GOT3 (cell line): ENCODE measurements around the gene PGBD2.
"Not testable (repeated sequence)": the region's sequence is repeated elsewhere in the genome, so short reads cannot be mapped to it uniquely, and the experiment has no call there.

Experiments used
- DNase-seq: peaks from one replicate; lab custom pipeline; 2025; ENCODE audit warnings: mixed read lengths; lab: John Stamatoyannopoulos, UW

PGBD2 gene, protein sequence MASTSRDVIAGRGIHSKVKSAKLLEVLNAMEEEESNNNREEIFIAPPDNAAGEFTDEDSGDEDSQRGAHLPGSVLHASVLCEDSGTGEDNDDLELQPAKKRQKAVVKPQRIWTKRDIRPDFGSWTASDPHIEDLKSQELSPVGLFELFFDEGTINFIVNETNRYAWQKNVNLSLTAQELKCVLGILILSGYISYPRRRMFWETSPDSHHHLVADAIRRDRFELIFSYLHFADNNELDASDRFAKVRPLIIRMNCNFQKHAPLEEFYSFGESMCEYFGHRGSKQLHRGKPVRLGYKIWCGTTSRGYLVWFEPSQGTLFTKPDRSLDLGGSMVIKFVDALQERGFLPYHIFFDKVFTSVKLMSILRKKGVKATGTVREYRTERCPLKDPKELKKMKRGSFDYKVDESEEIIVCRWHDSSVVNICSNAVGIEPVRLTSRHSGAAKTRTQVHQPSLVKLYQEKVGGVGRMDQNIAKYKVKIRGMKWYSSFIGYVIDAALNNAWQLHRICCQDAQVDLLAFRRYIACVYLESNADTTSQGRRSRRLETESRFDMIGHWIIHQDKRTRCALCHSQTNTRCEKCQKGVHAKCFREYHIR

DNA sequence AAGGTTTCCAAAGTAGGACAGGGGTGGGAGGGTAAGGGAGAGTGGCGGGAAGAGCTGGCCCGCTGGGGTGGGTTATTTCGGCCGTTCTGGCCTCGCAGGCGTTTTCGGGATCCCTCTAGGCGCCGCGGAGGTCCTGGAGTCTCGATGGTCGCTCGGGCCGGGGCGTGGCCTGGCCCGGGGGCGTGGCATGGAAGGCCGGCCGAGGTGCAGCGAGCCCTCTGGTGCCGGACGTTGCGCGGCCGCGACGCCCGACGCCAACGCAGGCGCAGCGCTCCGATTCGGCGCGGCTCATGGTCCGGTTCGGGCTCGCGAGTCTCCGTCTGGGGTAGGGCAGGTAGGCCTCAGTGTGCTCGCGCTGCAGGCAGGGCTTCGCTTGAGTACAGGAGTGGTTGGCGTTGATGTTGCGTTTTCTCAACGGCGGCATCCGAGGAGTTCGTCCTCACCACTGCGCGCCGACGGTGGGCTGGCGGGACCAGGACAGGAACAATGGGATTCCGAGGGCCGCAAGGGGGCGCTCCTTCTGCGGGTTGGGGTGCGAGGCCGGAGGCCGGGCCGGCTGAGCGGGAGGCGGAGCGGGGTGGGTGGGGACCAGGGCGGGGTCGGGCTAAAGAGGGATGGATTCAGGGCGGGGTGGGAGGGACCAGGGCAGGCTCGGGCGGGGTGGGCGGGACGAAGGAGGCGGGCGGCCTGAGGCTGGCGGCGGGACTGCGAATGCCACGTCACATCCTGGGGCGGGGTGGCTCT lies at the start of gene PGBD2:
TSS of gene PGBD2 (plus strand) at position 227 of the 744 bp plus-strand sequence. CDS start 7,628 bp downstream, outside the sequence.
- DNase-seq, result peak; percentile 86

- DNase-seq, result no peak
Observed at GRCh38 chr1:248857201-248857600, 48.8 kb upstream of the PGBD2 start.

DNA sequence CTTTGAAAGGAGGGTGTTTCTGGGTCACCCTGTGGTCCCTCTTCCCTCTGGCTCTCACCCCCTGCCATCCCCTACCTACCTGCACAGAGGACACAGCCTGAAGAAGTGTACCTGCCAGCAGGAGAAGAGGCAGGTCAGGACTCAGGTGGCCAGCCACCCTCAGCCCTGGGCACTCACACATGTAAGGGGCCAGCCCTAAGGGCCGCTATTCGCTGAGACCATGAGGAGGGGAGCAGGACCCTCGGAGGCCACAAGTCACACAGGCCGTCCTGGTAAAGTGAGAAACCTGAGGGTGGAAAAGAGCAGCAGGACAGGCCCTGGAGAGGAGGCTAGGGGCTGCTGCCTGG lies 48.3 kb upstream of the PGBD2 start:
- DNase-seq, result no peak

DNA sequence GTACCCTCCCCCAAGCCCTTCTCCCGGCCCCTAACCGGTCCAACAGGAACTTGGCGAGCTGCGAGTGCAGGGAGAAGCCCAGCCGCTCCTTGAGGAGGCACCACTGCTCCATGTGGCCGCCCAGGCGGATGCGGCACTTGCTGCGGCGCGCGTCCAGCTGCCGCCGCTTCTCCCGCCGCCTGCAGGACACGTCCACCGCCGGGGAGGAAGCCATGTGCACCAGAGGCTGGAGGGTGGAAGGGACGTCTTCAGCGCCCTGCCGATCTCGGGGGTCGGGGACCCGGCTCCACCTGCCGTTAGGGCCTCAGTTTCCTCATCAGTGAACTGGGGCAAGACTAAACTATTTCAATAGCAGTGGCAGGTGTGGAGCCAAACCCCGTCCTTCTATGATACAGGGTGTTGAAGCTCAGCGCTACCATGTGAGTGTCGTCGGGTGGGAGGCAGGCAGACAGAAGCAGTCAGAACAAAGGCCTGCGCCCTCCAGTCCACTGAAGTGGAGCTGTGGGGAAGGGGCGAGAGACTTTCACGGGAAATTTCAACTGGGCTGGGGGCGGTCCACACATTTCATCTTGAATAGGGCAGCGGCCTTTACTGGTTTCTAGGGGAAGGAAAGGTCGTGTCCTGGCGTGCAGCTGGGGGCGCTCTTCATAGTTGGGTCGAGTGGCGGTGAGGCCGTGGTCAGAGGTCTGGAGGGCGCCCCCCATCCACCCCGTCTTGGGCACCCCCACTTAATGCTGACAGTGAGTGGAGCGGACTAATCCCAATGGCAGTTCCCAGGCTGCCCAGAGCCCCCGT lies 47.7 kb upstream of the PGBD2 start:
- no peak for DNase-seq

- peak; percentile 92 for DNase-seq
Observed at GRCh38 chr1:248858891-248859889, 46.8 kb upstream of the PGBD2 start, which contains the start of gene ZNF692. Gene ZNF692 (minus strand): TSS chr1:248859085. CDS start chr1:248858309, 776 bp downstream.

DNA sequence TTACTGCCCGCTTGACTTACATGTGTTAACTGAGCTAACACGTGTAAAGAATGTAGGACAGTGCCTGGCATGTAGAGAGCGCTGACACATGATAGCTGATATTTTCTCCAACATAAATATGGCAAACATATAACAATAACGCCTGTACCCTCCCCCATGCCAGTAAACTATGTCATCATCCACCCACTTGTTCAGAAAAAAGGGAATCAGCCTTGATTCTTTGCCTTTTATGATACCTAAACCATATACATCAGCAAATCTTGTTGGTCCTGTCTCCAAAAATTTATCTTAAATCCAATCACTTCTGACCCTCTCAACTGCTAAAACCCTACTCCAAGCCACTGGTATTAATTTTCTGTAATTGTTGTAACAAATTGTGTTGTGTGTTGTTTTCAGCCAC lies 46.0 kb upstream of the PGBD2 start:
- no peak for DNase-seq

- no peak for DNase-seq
Observed at GRCh38 chr1:248861616-248862015, 44.4 kb upstream of the PGBD2 start.

DNA sequence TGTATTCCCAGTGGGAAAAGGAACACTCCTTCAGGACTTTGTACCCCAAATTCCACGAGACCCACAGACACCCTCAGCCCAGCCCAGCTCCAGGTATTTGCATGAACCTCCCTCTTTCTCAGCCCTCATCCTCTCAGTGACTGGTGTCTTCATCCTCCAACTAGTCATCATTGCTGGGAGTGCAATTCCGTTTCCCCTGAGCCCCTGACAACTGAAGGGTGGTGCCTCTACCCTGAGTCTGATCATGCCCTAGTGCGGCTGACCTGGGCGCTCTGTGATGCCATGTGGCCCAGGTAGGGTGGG lies 43.4 kb upstream of the PGBD2 start:
- DNase-seq, result no peak

GRCh38 chr1:248862998-248863881 lies 42.8 kb upstream of the PGBD2 start:
- no peak for DNase-seq

DNA sequence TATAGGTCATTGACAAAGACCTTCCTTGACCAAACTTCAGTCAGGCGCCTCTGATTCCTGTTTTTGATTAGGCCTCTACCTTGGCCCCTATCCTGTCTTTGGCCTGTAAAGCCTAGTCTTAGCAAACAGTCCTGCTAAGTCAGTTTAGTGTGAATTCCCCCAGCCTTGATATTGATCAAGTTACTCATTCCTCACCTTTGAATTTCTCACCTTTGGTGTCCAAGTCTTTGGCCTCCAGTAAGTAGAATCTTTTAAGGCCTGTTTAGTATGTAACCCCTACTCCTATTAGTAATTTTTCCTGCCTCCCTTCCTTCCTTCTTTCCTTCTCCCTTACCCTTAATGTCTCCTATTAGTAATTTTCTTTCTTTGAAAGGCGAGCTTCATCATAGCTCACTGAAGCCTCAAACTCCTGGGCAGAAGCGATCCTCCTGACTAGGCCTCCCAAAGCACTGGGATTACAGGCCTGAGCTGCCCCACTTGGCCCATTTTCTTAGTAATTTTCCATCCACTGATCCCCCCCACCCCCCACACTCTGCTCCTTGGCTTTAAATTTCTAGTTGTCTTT lies 34.1 kb upstream of the PGBD2 start:
- no peak for DNase-seq

DNA sequence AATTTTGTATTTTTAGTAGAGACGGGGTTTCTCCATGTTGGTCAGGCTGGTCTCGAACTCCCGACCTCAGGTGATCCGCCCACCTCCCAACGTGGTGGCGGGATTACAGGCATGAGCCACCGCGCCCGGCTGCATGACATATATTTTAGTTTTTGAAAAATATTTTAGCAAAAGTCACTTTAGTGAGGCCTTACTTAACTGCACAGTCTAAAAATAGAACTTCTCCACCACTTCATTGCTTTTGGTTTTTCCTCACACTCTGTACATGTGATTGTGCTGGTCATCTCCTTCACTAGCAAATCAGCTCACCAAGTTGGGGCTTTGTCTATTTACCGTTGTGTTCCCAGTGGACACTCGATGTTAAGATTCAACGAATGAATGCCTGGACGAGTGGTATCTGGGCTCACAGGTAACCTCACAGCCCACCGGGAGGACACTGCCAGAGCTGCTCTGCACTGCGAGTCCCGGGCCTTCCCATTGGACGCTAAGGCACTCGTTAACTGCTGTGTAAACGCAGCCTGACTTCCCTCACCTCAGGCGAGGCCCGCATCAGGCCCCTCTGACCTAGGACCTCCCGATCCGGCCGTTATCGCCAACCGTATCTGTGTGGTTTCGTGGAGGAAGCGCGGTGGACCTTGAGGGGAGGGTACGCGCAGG lies 33.2 kb upstream of the PGBD2 start:
- peak; percentile 64 for DNase-seq

DNA sequence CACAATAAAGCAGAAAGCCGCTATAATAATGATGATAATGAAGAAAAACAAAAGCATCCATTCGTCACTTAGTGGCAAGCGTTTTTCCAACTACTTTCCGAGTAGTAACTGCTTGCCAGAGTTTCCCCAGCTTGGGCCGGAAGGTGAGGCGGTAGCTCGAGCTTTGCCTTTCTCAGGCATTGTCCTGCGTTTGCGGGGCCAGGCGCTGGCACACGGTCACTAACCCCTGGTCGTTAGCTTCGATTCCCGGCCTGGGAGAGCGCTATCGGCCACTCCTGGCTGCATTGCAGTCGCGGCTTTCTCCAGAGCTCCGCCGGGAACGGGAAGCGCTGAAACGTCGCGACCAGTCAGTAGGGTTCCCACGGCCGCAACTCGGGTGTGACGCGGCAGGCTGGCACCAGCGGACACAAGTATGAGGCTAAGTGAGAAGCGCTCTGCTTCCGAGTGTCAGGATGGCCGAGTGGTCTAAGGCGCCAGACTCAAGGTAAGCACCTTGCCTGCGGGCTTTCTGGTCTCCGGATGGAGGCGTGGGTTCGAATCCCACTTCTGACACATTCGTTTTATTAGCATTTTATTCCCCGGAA lies 32.5 kb upstream of the PGBD2 start:
- DNase-seq, result peak; percentile 98

DNA sequence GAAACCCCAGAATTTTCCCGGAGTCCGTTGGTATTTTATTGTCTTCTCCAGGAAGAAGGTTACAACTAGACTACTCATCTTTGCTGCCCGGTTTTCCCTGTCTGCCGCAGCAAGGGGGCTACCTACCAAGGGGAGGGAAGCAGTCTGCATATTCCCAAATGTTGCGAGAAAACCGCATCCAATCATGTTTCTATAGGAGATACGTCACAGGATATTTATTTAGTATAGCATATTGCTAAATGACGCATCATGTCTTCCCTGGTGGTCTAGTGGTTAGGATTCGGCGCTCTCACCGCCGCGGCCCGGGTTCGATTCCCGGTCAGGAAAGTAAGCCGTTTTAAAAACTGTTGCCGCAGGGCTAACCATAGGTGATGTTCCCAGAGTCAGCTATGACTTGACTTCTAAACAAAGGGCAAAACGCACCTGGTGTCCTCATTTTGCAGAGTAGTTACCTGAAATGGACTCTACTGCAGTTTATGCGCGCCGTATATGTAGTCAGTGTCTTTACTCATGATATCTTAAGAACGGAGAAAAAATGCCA lies 32.0 kb upstream of the PGBD2 start:
- peak; percentile 88 for DNase-seq

DNA sequence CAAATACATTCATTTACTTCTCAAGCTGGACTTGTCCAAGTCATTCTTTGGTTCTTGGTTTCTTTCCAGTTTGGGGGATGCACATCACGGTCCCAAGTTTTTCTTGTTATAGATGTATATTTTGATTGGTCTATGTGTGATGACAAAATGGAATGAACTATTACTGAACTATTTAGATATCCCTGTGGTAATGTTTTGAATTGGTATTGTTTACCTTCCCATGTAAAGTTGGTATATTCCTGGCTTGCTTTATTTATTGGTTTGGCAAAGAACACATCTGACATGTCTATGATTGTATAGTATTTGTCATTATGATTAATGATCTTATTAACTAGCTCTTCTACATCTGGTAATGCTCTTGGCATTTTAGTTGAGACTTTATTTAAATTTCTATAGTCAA lies 24.8 kb upstream of the PGBD2 start:
- no peak for DNase-seq

DNA sequence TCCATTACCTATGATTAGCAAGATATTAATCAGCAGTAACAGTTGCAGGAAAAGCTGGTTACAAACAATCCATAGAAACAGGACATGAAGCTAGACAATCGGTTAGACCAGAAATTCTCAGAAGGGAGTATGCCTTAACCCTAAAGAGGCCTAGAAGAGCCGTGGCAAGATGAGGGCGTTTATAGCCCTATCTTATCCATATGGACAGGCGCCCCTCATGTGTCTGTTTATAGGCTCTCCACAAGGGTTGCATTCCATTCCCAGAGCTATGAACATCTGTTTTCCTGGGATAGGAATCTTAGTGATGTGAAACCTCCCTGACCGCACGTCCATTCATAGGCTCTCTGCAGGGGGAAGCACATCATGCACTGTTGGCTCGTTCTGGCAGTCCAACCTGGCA lies 23.6 kb upstream of the PGBD2 start:
- DNase-seq, result not testable (repeated sequence)

GRCh38 chr1:248884632-248885295 lies 21.3 kb upstream of the PGBD2 start:
- DNase-seq, result no peak

GRCh38 chr1:248885646-248886045 lies 20.4 kb upstream of the PGBD2 start:
- DNase-seq, result no peak
